Activated CD4-positive, alpha-beta T cell treated with anti-CD3 and anti-CD28 coated beads, Interleukin-10, Interleukin-2, amounts not matched to agents 100 ng/mL and 50 ng/mL, durations not matched to agents 16 hours and 8 hours (primary cell): ENCODE data around the gene ASIC2.
A peak's percentile ranks its signal among the peaks of the same experiment; 100 is the strongest.
"Not testable (repeated sequence)": the region's sequence is repeated elsewhere in the genome, so short reads cannot be mapped to it uniquely, and the experiment has no call there.

Experiments used
- DNase-seq: peaks from one replicate; pipeline ENCODE4 v3.0.0-alpha.2; 2020

The ASIC2 gene

GRCh38 chr17:33014751-33015150, 278.3 kb downstream of the ASIC2 start:
- DNase-seq, result no peak

GRCh38 chr17:33013596-33014375, 279.3 kb downstream of the ASIC2 start:
- no peak for DNase-seq

- no peak for DNase-seq
Measured at GRCh38 chr17:33012522-33013033, 280.5 kb downstream of the ASIC2 start.

GRCh38 chr17:33009636-33010035, 283.5 kb downstream of the ASIC2 start:
- no peak for DNase-seq

- no peak for DNase-seq
Measured at GRCh38 chr17:33007186-33007585, 285.9 kb downstream of the ASIC2 start.

- no peak for DNase-seq
Measured at GRCh38 chr17:33002246-33002645, 290.8 kb downstream of the ASIC2 start.

GRCh38 chr17:32998887-32999228, 294.2 kb downstream of the ASIC2 start:
- DNase-seq, result no peak

GRCh38 chr17:32998111-32998886, 294.8 kb downstream of the ASIC2 start:
- peak; percentile 73 for DNase-seq

GRCh38 chr17:32995416-32996045, 297.6 kb downstream of the ASIC2 start:
- DNase-seq, result no peak

- no peak for DNase-seq
Measured at GRCh38 chr17:32993977-32994376, 299.1 kb downstream of the ASIC2 start.

- DNase-seq, result peak; percentile 5
Measured at GRCh38 chr17:32992321-32993033, 300.6 kb downstream of the ASIC2 start.

GRCh38 chr17:32988481-32989101, 304.5 kb downstream of the ASIC2 start:
- DNase-seq, result no peak

GRCh38 chr17:32987868-32988267, 305.2 kb downstream of the ASIC2 start:
- not testable (repeated sequence) for DNase-seq

GRCh38 chr17:32987453-32987805, 305.7 kb downstream of the ASIC2 start:
- DNase-seq, result not testable (repeated sequence)

GRCh38 chr17:32985050-32985756, 307.9 kb downstream of the ASIC2 start:
- no peak for DNase-seq

GRCh38 chr17:32981611-32982010, 311.5 kb downstream of the ASIC2 start:
- DNase-seq, result not testable (repeated sequence)

- no peak for DNase-seq
Measured at GRCh38 chr17:32980230-32980629, 312.9 kb downstream of the ASIC2 start.

GRCh38 chr17:32976605-32977004, 316.5 kb downstream of the ASIC2 start:
- no peak for DNase-seq

- DNase-seq, result no peak
Measured at GRCh38 chr17:32976131-32976530, 317.0 kb downstream of the ASIC2 start.

GRCh38 chr17:32971171-32971570, 321.9 kb downstream of the ASIC2 start:
- peak; percentile 87 for DNase-seq

GRCh38 chr17:32970281-32970680, 322.8 kb downstream of the ASIC2 start:
- DNase-seq, result peak; percentile 17

- DNase-seq, result not testable (repeated sequence)
Measured at GRCh38 chr17:32969231-32969630, 323.9 kb downstream of the ASIC2 start.
